GM21717 (cell line): ENCODE results near the gene NFATC2IP.
"Not testable (repeated sequence)": the region's sequence is repeated elsewhere in the genome, so short reads cannot be mapped to it uniquely, and the experiment has no call there.

Source experiments
- ATAC-seq: cut with Tn5 transposase; IDR thresholded peaks from one replicate; pipeline ENCODE4 v1.9.1; 2021; ENCODE audit warnings: mild to moderate bottlenecking, moderate library complexity; ENCODE audit not compliant: unreplicated experiment

The NFATC2IP gene

DNA sequence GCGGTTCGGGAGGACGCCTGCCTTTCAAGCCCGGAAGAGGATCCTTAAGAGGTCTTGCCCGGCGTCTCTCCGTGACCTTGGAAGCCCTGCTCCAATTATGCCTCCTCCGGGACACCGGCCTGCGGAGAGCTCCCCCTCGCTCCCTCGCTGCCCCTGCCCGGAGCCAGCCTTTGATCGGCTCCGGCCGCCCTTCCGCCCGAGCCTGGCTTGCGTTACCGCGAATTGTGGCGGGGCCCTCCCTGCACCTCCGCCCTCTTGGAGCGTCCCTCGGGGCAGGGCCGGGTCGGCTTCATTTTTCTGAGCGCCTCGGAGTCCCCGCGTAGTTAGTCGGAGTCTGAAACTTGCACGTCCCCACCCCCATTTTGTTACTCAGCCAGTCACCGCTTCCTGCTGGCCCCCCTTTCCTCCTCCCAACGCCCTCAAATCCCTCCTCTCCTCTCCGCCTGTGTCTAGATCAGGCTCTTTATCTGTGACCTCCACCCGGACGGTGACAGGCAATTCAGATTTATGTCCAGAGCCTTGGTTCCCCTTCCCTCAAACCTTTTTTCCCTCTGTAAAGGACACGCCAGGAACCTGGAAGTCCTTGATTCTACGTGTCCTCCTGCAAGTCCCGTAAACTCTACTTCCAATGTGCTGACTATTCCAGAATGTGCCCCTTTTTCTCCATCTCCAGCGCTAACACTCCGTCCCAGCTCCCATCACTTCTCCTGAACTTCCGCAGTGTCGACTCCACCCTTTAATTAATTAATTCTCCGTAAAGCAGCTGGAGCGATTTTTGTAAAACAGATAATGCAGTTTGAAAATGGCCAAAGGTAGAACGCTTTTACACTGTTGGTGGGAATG is 25.1 kb upstream of the NFATC2IP start:
- peak; percentile 32 for ATAC-seq

DNA sequence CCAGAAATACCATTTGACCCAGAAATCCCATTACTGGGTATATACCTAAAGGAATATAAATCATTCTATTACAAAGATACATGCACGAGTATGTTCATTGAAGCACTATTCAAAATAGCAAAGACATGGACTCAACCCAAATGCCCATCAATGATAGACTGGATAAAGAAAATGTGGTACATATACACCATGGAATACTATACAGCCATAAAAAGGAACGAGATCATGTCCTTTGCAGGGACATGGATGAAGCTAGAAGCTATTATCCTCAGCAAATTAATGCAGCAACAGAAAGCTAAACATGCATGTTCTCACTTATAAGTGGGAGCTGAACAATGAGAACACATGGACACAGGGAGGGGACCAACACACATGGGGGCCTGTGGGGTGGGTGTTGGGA is 24.5 kb upstream of the NFATC2IP start:
- ATAC-seq: not testable (repeated sequence)

DNA sequence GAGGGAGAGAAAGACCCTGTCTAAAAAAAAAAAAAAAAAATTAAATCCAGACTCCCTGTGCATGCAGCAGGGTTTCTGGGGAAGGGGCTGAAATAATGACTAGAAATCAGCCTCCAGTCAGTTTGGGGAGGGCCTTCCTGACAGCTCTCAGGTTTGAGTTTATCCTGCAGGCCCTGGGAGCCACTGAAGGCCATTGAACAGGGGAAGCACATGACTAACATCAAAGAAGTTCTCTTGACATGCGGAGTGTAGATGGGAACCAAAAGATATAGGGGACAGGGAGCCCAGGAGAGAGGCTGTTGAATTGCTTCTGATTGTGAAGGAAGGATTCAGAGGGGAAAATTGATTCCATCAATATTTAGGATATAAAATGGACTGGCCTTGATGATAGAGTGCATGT is 22.9 kb upstream of the NFATC2IP start:
- no peak for ATAC-seq

DNA sequence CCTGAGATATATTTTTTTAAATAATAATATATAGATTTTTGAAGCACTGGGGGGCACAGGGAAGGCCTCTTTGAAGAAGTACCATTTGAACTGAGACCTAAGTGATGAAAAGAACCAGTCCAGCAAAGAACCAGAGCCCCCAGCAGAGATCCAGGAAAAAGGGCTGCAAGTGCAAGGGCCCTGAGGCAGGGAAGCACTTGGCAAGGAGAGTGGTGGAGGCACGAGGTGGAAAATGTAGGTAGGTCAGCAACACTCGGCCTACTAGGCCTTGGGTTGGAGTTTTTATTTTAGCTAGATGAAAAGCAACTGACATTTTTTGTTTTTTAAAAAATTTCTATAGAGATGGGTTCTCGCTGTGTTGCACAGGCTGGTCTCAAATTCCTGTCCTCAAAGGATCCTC is 20.5 kb upstream of the NFATC2IP start:
- ATAC-seq: no peak

DNA sequence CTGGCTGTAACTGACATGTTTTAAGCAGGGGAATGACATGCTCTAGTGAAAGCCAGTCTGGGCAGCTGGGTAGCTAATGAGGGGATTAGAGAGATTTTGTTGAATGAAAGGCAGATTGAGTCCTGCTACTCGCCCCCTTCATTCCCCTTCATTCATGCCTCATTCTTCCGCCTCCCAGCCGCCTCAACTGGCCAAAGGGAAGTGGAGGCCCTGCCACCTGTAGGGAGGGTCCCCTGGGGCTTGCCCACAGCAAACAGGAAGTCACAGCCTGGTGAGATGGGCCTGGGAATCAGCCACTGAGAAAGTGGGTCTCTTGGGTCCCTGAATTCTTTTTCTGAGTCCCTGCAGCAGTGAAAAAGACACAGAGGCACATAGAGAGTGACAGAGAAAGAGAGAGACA is 20.1 kb upstream of the NFATC2IP start:
- no peak for ATAC-seq

DNA sequence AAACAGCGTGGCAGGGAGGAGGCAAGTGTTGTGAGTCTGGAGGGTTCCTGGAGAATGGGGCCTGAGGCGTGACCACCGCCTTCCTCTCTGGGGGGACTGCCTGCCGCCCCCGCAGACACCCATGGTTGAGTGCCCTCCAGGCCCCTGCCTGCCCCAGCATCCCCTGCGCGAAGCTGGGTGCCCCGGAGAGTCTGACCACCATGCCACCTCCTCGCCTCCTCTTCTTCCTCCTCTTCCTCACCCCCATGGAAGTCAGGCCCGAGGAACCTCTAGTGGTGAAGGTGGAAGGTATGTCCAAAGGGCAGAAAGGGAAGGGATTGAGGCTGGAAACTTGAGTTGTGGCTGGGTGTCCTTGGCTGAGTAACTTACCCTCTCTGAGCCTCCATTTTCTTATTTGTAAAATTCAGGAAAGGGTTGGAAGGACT is 18.9 kb upstream of the NFATC2IP start, which contains the start of gene CD19:
TSS of gene CD19 (plus strand) at position 171 of the 425 bp plus-strand sequence. CDS start at position 201, 30 bp downstream.
- ATAC-seq: no peak

GRCh38 chr16:28932339-28933141 is 18.2 kb upstream of the NFATC2IP start:
- no peak for ATAC-seq

DNA sequence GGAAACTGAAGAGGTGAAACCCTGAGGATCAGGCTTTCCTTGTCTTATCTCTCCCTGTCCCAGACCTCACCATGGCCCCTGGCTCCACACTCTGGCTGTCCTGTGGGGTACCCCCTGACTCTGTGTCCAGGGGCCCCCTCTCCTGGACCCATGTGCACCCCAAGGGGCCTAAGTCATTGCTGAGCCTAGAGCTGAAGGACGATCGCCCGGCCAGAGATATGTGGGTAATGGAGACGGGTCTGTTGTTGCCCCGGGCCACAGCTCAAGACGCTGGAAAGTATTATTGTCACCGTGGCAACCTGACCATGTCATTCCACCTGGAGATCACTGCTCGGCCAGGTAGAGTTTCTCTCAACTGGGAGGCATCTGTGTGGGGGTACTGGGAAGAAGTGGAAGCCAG is 17.6 kb upstream of the NFATC2IP start:
- ATAC-seq: no peak

DNA sequence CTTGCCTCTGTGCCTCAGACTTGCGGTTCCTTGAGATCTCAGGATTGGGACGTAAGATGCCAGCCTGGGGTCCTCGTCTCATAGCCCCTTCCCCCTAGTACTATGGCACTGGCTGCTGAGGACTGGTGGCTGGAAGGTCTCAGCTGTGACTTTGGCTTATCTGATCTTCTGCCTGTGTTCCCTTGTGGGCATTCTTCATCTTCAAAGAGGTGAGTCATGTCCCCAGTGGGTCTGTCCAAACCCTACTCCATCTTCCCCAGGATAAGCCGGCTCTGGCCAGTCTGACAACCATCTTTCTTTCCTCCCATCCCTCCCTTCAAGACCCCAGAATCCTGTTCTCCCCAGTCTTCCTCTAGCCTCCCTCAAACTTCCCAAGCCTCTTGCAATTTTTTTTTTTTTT is 15.4 kb upstream of the NFATC2IP start:
- no peak for ATAC-seq

- no peak for ATAC-seq
Observed at GRCh38 chr16:28935924-28936783, 14.6 kb upstream of the NFATC2IP start.

DNA sequence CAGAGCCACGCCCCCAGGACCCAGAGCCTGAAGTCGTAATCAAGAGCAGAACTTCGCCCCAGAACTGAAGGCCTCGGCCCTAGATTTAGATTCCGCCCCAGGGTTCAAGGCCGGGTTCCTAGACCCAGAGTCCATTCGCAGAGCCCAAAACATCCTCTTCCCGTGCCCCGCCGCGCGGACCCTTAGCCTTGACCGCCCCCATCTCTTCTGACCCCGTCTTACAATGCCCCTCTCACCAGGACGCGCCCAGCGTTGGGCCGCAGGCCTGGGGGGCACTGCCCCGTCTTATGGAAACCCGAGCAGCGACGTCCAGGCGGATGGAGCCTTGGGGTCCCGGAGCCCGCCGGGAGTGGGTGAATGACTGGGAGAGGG is 14.0 kb upstream of the NFATC2IP start:
- no peak for ATAC-seq

DNA sequence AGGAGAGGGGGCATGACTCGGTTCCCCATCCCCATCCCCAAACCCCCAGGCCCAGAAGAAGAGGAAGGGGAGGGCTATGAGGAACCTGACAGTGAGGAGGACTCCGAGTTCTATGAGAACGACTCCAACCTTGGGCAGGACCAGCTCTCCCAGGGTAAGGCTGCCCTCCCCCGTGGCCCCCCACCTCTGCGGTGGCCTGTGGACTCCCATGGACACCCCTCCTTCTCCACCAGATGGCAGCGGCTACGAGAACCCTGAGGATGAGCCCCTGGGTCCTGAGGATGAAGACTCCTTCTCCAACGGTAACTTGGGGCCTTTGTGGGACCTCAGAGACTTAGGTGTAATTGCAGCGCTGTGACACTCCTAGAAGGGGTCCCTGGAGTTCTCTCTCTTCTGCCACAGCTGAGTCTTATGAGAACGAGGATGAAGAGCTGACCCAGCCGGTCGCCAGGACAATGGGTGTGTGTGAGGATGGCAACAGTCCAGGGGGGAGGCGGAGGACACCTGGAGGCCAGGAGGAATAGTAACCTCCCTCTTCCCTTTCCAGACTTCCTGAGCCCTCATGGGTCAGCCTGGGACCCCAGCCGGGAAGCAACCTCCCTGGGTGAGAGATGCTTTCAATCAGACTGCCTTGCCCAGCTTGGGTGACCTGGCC is 13.4 kb upstream of the NFATC2IP start:
- ATAC-seq: no peak

GRCh38 chr16:28938721-28939120 is 12.0 kb upstream of the NFATC2IP start:
- ATAC-seq: no peak

GRCh38 chr16:28939825-28940224 is 10.9 kb upstream of the NFATC2IP start:
- not testable (repeated sequence) for ATAC-seq

GRCh38 chr16:28943281-28943680 is 7.5 kb upstream of the NFATC2IP start:
- ATAC-seq: no peak

DNA sequence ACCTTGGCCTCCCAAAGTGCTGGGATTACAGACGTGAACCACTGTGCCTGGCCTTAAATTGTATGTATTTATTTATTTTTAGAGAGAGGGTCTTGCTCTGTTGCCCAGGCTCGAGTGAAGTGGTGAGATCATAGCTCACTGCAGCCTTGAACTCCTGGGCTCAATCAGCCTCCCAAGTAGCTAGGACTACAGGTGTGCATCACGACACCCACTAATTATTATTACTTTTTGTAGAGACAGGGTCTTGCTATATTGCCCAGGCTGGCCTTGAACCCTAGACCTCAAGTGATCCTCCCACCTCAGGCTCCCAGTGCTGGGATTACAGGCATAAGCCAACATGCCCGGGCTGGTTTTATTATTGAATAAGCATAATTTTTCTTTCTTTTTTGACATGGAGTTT is 4.1 kb upstream of the NFATC2IP start:
- ATAC-seq: no peak

GRCh38 chr16:28951410-28951943 is 740 bp downstream of the NFATC2IP start:
- no peak for ATAC-seq

GRCh38 chr16:28958216-28958615 is 7.5 kb downstream of the NFATC2IP start:
- ATAC-seq: no peak

DNA sequence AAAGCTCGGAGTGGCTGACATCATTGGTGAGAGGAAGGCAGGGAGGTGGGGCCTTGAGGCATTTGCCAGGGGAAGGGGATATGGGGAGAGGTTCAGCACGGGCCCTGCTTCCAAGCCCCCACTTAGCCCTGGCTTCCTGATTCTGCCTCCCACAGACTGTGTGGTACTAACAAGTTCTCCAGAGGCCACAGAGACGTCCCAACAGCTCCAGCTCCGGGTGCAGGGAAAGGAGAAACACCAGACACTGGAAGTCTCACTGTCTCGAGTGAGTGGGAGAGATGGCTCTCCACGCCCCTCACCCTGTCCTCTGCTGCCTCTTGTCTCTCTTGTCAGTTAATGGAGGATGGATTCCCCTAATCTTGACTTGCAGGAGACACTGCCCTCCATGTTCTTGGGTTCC is 8.1 kb downstream of the NFATC2IP start:
- no peak for ATAC-seq

GRCh38 chr16:28964072-28964471 is 13.3 kb downstream of the NFATC2IP start:
- ATAC-seq: no peak
